ENCODE measurements around the gene CMTR1. TPM values are rescaled to one million over a fixed set of nuclear protein-coding genes. Genes with fewer than 3 reads are reported as not detected.

CMTR1 gene
- total RNA-seq, 4 donors from 2014 or later: 24.5 to 34.1 (median 28.1) TPM

DNA sequence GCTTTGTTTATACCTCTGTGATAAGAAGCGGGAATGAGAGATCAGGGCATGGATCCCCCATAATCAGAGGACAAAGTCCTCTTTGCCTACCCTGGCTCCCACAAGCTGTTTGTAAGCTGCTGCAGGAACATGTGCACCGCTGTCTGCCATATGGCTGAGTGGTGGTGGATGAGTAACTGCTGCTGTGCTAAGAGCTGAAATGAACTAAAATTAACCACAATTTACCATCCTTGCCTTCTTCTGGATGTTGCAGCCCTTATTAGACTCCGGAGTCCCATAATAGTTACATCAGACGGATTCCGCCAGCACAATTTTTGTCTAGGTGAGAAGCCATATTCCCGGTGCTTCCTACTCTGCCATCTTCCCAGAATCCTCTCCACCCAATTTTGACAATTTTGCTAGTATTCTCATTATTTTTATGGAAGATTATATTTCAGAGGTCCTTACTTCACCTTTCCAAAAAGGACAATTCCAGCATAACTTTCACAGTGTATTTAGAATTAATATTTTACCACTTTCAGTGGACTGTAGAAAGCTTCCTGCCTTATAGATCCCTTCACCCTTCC lies 6.0 kb upstream of the CMTR1 start:
- intact Hi-C loops (cut with DNase I; ENCODE audit: low total_unique reads): no loop called here
- DNase-seq (ENCODE audit: low spot score in 2 of 2): peak in 1 of 2 donors; percentile 10
- H3K4me3 ChIP-seq (ENCODE audit: low read depth, poor library complexity, severe bottlenecking): no peak overlapping the region
- TF ChIP-seq, protein P1, sequence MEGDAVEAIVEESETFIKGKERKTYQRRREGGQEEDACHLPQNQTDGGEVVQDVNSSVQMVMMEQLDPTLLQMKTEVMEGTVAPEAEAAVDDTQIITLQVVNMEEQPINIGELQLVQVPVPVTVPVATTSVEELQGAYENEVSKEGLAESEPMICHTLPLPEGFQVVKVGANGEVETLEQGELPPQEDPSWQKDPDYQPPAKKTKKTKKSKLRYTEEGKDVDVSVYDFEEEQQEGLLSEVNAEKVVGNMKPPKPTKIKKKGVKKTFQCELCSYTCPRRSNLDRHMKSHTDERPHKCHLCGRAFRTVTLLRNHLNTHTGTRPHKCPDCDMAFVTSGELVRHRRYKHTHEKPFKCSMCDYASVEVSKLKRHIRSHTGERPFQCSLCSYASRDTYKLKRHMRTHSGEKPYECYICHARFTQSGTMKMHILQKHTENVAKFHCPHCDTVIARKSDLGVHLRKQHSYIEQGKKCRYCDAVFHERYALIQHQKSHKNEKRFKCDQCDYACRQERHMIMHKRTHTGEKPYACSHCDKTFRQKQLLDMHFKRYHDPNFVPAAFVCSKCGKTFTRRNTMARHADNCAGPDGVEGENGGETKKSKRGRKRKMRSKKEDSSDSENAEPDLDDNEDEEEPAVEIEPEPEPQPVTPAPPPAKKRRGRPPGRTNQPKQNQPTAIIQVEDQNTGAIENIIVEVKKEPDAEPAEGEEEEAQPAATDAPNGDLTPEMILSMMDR (IDR thresholded peaks at IDR 0.05): no peak
- no peak for TF ChIP-seq POLR2A (IDR thresholded peaks at IDR 0.05)
- WGBS, 2 donors: 88 to 92% methylated on average over 6 of the region's 6 CpGs

GRCh38 chr6:37429352-37429750 lies 3.7 kb upstream of the CMTR1 start:
- 82 to 88% methylated on average over 2 of the region's 2 CpGs for WGBS, 2 donors
- no peak overlapping the region for H3K4me3 ChIP-seq (ENCODE audit: low read depth, poor library complexity, severe bottlenecking)
- TF ChIP-seq POLR2A (IDR thresholded peaks at IDR 0.05): no peak
- TF ChIP-seq, protein P1 (IDR thresholded peaks at IDR 0.05): no peak
- no peak for DNase-seq (ENCODE audit: low spot score in 2 of 2)
- intact Hi-C loops (cut with DNase I; ENCODE audit: low total_unique reads): no loop called here

GRCh38 chr6:37432590-37432915 lies 468 bp upstream of the CMTR1 start:
- peak in 1 of 2 donors; percentile 56 for DNase-seq (ENCODE audit: low spot score in 2 of 2)
- no peak for TF ChIP-seq POLR2A (IDR thresholded peaks at IDR 0.05)
- TF ChIP-seq, protein P1 (IDR thresholded peaks at IDR 0.05): no peak
- 8 to 18% methylated on average over 7 of the region's 7 CpGs for WGBS, 2 donors
- intact Hi-C loops (cut with DNase I; ENCODE audit: low total_unique reads): no loop called here
- H3K4me3 ChIP-seq (ENCODE audit: low read depth, poor library complexity, severe bottlenecking): peak overlapping the region; percentile 82

- peak overlapping the region; percentile 82 for H3K4me3 ChIP-seq (ENCODE audit: low read depth, poor library complexity, severe bottlenecking)
- TF ChIP-seq, protein P1 (IDR thresholded peaks at IDR 0.05): no peak
- no peak for TF ChIP-seq POLR2A (IDR thresholded peaks at IDR 0.05)
- intact Hi-C loops (cut with DNase I; ENCODE audit: low total_unique reads): no loop called here
- WGBS, 2 donors: 5 to 7% methylated on average over 11 to 13 of the region's 13 CpGs
- DNase-seq (ENCODE audit: low spot score in 2 of 2): peak in 1 of 2 donors; percentile 86
These were observed 743 bp downstream of the CMTR1 start for GRCh38 chr6:37433657-37434271.

- H3K4me3 ChIP-seq (ENCODE audit: low read depth, poor library complexity, severe bottlenecking): no peak overlapping the region
- 62 to 78% methylated on average over 4 of the region's 4 CpGs for whole genome bisulfite sequencing, 2 donors
- DNase-seq (ENCODE audit: low spot score in 2 of 2): peak in 1 of 2 donors; percentile 25
- intact Hi-C loops (cut with DNase I; ENCODE audit: low total_unique reads): no loop called here
- TF ChIP-seq, protein P1 (IDR thresholded peaks at IDR 0.05): no peak
- no peak for TF ChIP-seq POLR2A (IDR thresholded peaks at IDR 0.05)
These were observed 2.4 kb downstream of the CMTR1 start for GRCh38 chr6:37435373-37435772.

- intact Hi-C loops (cut with DNase I; ENCODE audit: low total_unique reads): no loop called here
- no peak overlapping the region for H3K4me3 ChIP-seq (ENCODE audit: low read depth, poor library complexity, severe bottlenecking)
- WGBS, 2 donors: 81 to 89% methylated on average over 5 of the region's 5 CpGs
- TF ChIP-seq, protein P1 (IDR thresholded peaks at IDR 0.05): no peak
- TF ChIP-seq POLR2A (IDR thresholded peaks at IDR 0.05): no peak
- DNase-seq (ENCODE audit: low spot score in 2 of 2): peak in 1 of 2 donors; percentile 26
These were observed 2.8 kb downstream of the CMTR1 start for GRCh38 chr6:37435816-37436215.
